ENCODE results near the gene FOXE3. TPM values are rescaled to one million over a fixed set of nuclear protein-coding genes. Genes with fewer than 3 reads are reported as not detected.

Gene FOXE3
- total RNA-seq, 1 experiment from 2014 or later = 0.20 TPM

DNA sequence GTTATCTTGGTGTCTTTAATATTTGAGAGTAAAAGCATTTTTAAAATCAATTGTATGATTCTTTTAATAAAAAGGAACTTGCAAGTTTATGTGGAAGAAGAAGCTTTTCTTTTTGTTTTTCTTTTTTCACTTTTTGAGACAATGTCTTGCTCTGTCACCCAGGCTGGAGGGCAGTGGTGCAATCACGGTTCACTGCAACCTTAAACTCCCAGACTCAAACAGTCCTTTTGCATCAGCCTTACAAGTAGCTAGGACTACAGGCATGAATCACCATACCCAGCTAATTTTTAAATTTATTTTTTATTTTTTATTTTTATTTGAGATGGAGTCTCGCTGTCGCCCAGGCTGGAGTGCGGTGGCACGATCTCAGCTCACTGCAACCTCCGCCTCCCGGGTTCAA, 48.4 kb upstream of the FOXE3 start:
- intact Hi-C loops (cut with micrococcal nuclease) = no loop called here
- H3K27ac ChIP-seq (ENCODE audit: low read depth, low read length) = no peak overlapping the region
- no peaks in the 10 kb centered on the region for H3K4me1 ChIP-seq (ENCODE audit: control insufficient read depth in 1 of 2, insufficient read depth in 2 of 2, low read length in 2 of 2)
- no peaks in the 10 kb centered on the region for H3K9me3 ChIP-seq (ENCODE audit: control insufficient read depth in 1 of 2, insufficient read depth in 1 of 2, low read depth in 1 of 2, low read length in 2 of 2)
- BruUV-seq (replicated peaks) = no TSS peak
- POLR2A ChIA-PET = no interaction called here
- no peak overlapping the region for H3K4me2 ChIP-seq (ENCODE audit: low read length)
- H3K79me2 ChIP-seq (ENCODE audit: insufficient read depth, low read length) = peaks cover 4% of the 10 kb centered on the region
- CTCF ChIA-PET = interaction anchor here (1.2 kb wide), 1 partner anchor 21 kb away, joined by 4 read pairs; no protein-coding TSS in a partner anchor
- H3K9me2 ChIP-seq (ENCODE audit: insufficient read depth) = no peaks in the 10 kb centered on the region
- peaks cover 0 to 6% of the 10 kb centered on the region in 2 experiments; a peak in 2 of 4 replicates for H3K36me3 ChIP-seq (ENCODE audit: control insufficient read depth in 1 of 2, insufficient read depth in 2 of 2, low read length in 2 of 2)
- H3K9ac ChIP-seq (ENCODE audit: low read length) = no peak overlapping the region
- no peaks in the 10 kb centered on the region for H4K20me1 ChIP-seq (ENCODE audit: insufficient read depth)
- no peak overlapping the region for H3K4me3 ChIP-seq (replicated peaks in 1 of 2; ENCODE audit: low read depth in 1 of 2, low read length in 2 of 2)
- DNase-seq (ENCODE audit: low read depth, low spot score) = no peak
- ATAC-seq = no peak
- RAD21 ChIA-PET (ENCODE audit: low non-redundant PET in 1 of 2, low total read pairs in 2 of 2, uncharacterized antibody in 2 of 2, unreplicated experiment in 2 of 2) = no interaction called here
- H2AFZ ChIP-seq (ENCODE audit: low read depth, low read length, poor library complexity, severe bottlenecking) = no peak overlapping the region
- TF ChIP-seq JUND (IDR thresholded peaks at IDR 0.05) = no peak
- TF ChIP-seq ZNF274 (IDR thresholded peaks at IDR 0.05; ENCODE audit: low read depth, low read length) = no peak
- TF ChIP-seq ZBTB33 (IDR thresholded peaks at IDR 0.05; ENCODE audit: extremely low read depth, insufficient replicate concordance, low read length) = no peak
- no peak for TF ChIP-seq EGR1 (IDR thresholded peaks at IDR 0.05; ENCODE audit: low read depth)
- TF ChIP-seq CTCF (IDR thresholded peaks at IDR 0.05 in 2 of 3, conservative IDR thresholded peaks at IDR 0.05 in 1 of 3; ENCODE audit: borderline replicate concordance in 1 of 3, insufficient read depth in 1 of 3, low read depth in 2 of 3, low read length in 2 of 3) = no peak
- TF ChIP-seq POLR2A (IDR thresholded peaks at IDR 0.05; ENCODE audit: borderline replicate concordance, extremely low read depth, insufficient read depth, insufficient read length) = no peak
- no peak for TF ChIP-seq ZFX (IDR thresholded peaks at IDR 0.05)
- TF ChIP-seq SIN3A (IDR thresholded peaks at IDR 0.05; ENCODE audit: low read depth) = no peak
- TF ChIP-seq ELF1 (IDR thresholded peaks at IDR 0.05; ENCODE audit: borderline replicate concordance, low read depth) = no peak
- no peak for TF ChIP-seq SP1 (IDR thresholded peaks at IDR 0.05; ENCODE audit: low read depth)
- no peak for TF ChIP-seq TCF7L2 (IDR thresholded peaks at IDR 0.05; ENCODE audit: borderline replicate concordance, extremely low read depth, insufficient read depth, insufficient read length)
- no peak for TF ChIP-seq MAX (IDR thresholded peaks at IDR 0.05)
- no peak for TF ChIP-seq FOSL1 (IDR thresholded peaks at IDR 0.05; ENCODE audit: low read depth)
- TF ChIP-seq SRF (IDR thresholded peaks at IDR 0.05; ENCODE audit: low read depth) = no peak
- no peak for TF ChIP-seq EZH2phosphoT487 (IDR thresholded peaks at IDR 0.05; ENCODE audit: borderline replicate concordance)
- H3K27me3 ChIP-seq (ENCODE audit: insufficient read depth, low read length) = no peaks in the 10 kb centered on the region

Measured in HCT116 (cell line).